Measurements from ENCODE around the gene F2RL1.
"Not testable (repeated sequence)": the region's sequence is repeated elsewhere in the genome, so short reads cannot be mapped to it uniquely, and the experiment has no call there.

F2RL1 gene

DNA sequence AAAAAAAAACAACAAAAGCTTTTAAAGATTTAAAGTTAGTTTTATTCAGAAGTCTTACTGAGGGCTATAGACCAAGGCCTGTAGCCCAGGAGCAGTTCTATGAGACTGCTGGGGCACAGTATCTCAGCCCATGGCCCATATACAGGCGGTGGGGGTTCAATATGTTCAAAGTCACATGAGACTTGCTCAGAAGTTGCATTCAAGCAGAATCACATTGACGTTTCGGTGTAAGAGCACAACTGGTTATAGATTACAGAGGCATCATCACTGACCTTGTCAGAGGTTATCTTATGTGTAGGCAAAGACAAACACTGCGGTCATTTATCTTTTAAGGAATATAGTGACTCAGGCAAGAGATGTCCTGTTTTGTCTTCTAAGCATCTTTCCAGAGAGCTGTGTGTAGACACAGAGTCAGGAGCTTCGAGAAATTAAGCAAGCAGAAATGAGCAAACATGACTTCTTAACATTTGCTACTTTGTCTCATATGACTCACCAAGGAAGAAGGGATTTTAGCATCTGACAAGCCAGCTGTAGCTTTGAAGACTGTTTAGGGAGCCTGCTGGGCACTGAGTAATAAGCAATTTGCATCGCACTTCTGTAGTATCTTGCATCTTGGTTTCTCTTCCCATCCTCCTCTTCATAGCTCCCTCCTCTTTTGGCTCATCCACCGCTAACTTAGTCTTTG, 12.9 kb upstream of the F2RL1 start:
- in situ Hi-C loops (cut with HindIII; ENCODE audit: low sequenced_read_pairs) = no loop called here

DNA sequence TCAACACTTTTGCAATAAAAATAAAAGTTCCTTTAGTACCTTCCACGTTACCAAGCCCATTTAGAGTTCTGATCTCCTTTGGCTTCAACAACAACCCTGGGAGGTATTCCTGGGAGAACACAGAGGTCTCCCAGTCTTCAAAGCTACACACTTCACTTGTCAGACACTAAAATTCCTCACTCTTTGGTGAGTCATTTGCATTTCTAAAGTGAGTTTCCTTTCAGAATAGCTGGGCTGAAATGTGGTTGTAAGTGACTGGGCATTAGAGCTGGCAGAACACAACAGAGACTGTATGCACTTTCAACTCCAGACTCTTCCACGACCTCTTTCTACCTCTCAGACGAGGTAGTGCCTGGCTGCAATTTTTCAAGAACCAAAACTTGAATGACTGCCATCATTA, 11.5 kb upstream of the F2RL1 start:
- in situ Hi-C loops (cut with HindIII; ENCODE audit: low sequenced_read_pairs) = no loop called here

DNA sequence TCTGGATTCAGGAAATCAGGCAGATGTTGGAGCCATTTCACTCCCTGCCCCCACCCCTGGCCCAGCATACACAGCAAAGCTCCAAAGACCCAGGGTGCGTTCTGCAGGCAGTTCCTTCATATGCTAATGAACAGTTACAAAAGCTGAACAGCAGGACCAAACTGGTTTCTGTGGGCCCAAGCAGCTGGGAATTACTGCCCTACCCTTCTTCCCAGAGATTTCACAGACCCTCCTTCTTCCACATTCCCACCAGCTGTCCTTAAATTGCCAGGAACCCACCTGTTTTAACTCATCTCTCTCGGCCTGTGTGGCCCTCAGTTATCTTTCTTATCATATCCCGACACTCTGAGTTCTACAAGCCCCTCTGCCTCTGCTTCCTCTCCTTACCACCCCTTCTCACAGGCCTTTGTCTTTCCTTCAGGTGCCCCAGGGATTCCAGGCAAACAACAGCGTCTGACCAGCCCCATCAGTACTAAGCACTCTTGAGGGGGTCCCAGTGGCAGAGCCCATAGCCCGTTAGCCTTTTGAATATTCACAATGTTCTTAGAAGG, 10.6 kb upstream of the F2RL1 start:
- in situ Hi-C loops (cut with HindIII; ENCODE audit: low sequenced_read_pairs) = no loop called here

DNA sequence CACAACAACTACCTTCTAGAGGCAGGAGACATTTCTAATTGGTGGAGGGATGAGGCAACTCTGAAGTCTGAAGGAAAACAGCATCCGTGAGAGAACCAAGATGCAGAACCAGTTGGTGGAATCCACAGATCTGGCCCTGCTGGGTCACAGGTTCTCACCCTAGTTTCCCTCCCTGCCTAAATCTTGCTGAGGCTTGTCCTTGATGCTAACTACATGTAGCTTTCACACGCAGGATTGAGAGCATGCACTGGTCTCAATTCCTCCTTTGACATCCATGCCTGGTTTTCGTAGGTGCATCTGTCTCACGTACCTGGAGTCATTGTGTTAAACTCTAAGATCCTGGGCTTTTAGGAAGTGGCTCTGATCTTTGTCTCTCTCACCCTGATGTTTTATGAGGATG, 9.7 kb upstream of the F2RL1 start:
- in situ Hi-C loops (cut with HindIII; ENCODE audit: low sequenced_read_pairs) = no loop called here

DNA sequence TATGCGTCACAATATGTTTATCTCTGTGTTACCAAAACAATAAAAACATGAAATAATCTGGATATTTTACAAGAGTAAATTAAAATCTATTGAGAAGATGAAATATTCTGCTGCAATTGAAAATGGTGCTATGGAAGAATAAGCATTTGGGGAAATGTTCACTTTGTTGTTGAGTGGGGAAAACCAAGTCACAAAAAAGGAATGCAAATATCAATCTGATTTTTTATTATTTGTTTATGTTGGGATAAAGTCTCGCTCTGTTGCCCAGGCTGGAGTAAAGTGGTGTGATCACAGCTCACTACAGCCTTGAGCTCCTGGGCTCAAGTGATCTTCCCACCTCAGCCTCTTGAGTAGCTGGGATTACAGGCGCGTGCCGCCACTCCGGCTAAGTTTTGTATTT, 8.6 kb upstream of the F2RL1 start:
- in situ Hi-C loops (cut with HindIII; ENCODE audit: low sequenced_read_pairs) = no loop called here

DNA sequence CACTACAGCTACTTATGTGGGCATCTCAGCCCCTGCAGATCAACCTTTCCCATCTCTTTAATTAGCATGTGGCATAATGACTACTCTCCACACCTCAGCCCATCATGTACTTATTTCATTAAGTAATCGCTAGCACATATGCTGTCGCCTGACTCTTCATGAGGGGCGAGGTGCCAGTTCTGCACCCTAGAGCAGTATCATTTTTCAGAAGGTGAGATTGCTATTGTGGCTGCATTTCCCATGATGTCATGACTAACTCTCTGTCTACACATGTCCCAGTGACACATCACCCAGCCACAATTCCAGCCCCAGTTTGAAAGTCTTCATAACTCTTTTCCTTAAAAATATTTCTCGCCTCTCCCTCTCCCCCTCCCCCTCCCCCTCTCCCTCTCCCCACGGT, 7.6 kb upstream of the F2RL1 start:
- in situ Hi-C loops (cut with HindIII; ENCODE audit: low sequenced_read_pairs) = no loop called here

DNA sequence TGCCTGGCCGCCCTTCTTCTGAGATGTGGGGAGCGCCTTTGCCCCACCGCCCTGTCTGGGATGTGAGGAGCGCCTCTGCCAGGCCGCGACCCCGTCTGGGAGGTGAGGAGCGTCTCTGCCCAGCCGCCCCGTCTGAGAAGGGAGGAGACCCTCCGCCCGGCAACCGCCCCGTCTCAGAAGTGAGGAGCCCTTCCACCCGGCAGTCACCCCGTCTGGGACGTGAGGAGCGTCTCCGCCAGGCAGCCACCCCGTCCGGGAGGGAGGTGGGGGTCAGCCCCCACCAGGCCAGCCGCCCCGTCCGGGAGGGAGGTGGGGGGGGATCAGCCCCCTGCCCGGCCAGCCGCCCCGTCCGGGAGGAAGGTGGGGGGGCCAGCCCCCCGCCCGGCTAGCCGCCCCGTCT, 6.6 kb upstream of the F2RL1 start:
- in situ Hi-C loops (cut with HindIII; ENCODE audit: low sequenced_read_pairs) = not testable (repeated sequence)

- in situ Hi-C loops (cut with HindIII; ENCODE audit: low sequenced_read_pairs) = no loop called here
Measured at GRCh38 chr5:76813982-76814562, 4.8 kb upstream of the F2RL1 start.

DNA sequence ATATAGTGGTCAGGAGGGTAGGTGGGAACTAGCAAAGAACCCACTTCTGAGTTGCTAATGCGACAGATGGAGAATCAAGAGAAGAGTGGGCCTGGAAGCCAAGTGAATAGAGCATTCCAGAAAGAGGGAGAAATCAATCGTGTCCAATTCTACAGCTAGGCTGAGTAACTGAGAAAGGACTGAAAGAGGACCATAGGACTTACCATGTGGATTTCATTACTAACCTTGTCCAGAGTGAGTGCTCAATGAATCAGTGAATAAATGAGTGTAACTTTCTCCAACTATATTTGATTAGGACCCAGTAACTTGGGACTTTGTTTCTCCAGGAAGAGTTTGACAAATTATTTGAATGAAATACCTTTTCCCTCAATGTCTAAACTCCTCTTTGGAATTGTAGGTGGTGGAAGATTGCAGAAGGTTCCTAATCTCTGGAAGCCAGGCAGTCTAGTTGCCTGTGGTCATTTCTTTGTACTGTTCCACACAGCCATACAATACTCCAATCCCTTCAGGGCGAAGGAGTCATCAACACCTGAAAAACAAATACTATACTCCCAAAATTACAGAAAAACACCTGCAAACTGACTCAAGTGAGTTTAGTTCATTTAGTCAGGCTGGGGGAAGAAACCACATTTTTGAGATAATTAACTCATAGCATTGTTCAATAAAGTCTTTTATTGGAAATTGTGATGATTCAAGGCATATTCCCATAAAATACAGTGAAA, 2.6 kb upstream of the F2RL1 start:
- in situ Hi-C loops (cut with HindIII; ENCODE audit: low sequenced_read_pairs) = no loop called here

GRCh38 chr5:76819851-76820525, 1.2 kb downstream of the F2RL1 start:
- in situ Hi-C loops (cut with HindIII; ENCODE audit: low sequenced_read_pairs) = no loop called here

DNA sequence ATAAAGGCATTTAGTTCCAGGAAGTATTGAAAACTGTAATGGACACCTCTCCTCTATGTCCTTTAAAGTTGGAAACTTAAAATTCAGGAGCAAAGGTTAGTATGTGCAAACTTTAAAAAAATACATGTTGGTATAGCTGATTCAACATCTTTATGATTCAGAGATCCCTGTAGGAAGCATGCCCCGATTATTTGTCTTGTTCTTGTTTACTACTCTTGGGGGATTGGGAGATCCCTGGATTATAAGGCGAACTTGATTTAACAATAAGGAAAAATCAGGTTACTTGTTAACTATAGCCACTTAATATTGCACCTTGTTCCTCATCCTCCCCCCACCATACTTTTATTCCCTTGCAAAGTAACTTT, 1.7 kb downstream of the F2RL1 start:
- in situ Hi-C loops (cut with HindIII; ENCODE audit: low sequenced_read_pairs) = no loop called here

GRCh38 chr5:76821136-76821535, 2.3 kb downstream of the F2RL1 start:
- in situ Hi-C loops (cut with HindIII; ENCODE audit: low sequenced_read_pairs) = no loop called here

DNA sequence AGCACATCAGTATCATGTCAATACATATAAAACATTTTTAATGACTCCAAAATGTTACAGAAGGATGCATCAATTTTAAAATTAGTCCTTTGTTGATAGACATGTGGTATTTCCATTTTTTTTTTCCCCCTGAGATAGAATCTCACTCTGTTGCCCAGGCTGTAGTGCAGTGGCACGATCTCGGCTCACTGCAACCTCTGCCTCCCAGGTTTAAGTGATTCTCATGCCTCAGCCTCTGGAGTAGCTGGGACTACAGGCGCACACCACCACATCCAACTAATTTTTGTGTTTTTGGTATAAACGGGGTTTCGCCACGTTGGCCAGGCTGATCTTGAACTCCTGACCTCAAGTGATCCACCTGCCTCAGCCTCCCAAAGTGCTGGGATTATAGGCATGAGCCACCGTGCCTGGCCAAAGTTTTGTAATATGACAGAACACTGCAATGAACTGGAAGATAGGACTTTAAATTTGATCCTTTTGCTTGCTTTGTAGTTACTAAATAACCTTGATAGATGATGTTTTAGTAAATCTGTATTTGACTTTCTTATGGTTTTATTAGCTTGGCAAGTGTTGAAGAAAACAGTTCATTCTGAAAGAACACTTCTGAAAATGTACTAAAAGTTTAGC, 3.4 kb downstream of the F2RL1 start:
- in situ Hi-C loops (cut with HindIII; ENCODE audit: low sequenced_read_pairs) = not testable (repeated sequence)

DNA sequence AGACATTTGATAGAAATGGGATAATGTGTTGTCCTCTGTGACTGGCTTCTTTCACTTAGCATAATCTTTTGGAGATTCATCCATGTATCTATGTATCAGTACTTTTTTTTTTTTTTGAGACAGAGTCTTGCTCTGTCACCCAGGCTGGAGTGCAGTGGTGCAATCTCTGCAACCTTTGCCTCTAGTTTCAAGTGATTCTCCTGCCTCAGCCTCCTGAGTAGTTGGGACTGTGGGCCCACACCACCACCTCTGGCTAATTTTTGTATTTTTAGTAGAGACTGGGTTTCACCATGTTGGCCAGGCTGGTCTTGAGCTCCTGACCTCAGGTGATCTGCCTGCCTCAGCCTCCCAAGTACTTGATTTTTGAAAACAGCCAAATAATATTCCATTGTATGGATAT, 7.6 kb downstream of the F2RL1 start:
- in situ Hi-C loops (cut with HindIII; ENCODE audit: low sequenced_read_pairs) = not testable (repeated sequence)

DNA sequence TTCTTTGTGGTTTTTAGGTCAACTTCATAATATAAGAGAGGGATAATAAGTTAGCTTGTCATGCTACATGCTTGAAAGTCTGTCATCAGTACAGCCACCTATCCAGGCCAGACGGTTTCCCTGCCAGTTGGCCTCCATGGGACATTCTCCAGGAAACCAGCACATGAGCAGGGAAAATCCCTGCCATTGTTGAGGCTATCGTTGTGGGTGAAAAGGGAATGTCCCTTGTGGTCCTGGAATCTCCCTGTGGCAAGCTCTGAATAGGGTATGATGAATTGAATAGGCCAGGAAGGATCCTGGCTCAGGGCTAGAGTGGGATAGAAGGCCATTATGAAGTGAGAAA, 12.3 kb downstream of the F2RL1 start:
- in situ Hi-C loops (cut with HindIII; ENCODE audit: low sequenced_read_pairs) = no loop called here

DNA sequence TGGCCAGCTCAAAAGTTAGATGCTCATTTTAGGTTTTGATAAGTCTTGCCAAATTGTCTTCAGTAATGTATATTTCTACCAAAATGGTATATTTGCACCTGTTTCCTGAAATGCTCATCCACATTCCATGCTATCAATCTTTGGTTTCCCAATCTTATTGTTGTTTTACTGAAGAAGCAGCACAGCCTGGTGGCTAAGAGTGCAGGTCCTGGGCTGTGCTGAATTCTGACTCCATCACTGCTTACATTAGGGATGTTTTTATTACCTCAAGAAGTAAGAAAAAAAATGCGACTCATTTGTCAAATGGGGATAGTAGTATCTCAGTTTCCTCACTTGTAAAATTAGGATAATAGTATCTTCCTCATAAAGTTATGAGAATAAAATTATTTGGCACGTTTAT, 17.4 kb downstream of the F2RL1 start:
- in situ Hi-C loops (cut with HindIII; ENCODE audit: low sequenced_read_pairs) = no loop called here

GRCh38 chr5:76836585-76836984, 17.8 kb downstream of the F2RL1 start:
- in situ Hi-C loops (cut with HindIII; ENCODE audit: low sequenced_read_pairs) = no loop called here

GRCh38 chr5:76838481-76839261, 19.8 kb downstream of the F2RL1 start:
- in situ Hi-C loops (cut with HindIII; ENCODE audit: low sequenced_read_pairs) = no loop called here

DNA sequence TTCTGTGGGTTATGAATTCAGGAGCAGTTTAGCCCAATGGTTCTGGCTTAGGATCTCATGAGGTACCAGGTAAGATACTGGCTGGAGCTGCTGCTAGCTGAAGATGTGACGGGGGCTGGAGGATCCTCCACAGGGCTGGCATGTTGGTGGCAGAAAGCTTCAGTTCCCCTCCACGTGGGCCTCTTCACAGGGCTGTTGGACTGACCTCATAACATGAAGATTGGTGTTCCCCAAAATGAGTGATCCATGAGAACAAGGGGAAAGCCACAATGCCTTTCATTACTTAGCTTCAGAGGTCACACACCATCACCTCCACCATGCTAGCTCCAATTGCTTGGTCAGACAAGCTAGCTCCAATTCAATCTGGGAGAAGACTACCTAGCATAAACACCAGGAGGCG, 22.5 kb downstream of the F2RL1 start:
- in situ Hi-C loops (cut with HindIII; ENCODE audit: low sequenced_read_pairs) = no loop called here

DNA sequence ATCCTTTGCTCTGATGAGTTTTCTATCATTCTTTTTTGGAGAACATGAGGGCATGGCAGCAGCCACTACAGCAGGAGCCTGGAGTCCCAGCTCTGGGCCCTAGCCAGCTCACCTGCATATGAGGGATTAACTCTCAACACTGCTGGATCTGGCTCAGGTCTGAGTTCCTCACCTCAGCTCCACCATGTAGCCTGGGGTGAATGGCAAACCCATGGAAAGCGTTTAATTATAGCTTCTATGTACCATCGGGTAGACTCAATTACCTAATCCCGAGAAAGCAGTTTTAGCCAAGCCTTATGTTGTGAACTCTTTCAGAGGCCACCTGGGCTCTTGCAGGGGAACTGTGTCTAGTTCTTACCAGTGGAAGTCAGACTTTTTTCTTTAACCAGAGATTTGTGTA, 27.1 kb downstream of the F2RL1 start:
- in situ Hi-C loops (cut with HindIII; ENCODE audit: low sequenced_read_pairs) = no loop called here

All from endothelial cell of hepatic sinusoid (primary cell).